Measurements from ENCODE around the gene CDYL.

CDYL gene, protein sequence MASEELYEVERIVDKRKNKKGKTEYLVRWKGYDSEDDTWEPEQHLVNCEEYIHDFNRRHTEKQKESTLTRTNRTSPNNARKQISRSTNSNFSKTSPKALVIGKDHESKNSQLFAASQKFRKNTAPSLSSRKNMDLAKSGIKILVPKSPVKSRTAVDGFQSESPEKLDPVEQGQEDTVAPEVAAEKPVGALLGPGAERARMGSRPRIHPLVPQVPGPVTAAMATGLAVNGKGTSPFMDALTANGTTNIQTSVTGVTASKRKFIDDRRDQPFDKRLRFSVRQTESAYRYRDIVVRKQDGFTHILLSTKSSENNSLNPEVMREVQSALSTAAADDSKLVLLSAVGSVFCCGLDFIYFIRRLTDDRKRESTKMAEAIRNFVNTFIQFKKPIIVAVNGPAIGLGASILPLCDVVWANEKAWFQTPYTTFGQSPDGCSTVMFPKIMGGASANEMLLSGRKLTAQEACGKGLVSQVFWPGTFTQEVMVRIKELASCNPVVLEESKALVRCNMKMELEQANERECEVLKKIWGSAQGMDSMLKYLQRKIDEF

DNA sequence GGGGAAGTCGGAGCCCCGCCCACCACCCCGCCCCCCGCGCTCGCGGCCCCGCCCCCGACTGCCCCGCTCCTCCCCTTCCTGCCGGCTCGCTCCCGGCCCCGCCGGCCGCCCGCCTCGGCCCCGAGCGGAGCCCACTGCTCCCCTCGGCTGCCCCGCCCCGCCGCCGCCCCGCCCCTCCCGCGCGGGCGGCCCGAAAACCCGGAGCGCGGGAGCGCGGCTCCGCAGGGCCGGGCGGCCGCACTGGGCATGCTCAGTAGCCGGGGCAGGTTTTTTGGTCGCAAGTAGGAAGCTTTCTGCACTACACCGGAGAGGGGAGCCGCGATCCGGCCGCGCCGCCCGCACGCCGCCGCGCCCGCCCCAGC lies at the start of gene CDYL:
Gene CDYL (plus strand): TSS at position 274 of the 362 bp plus-strand sequence. CDS start 380 bp downstream, outside the sequence.
- peak; percentile 90 to 94 for DNase-seq

DNA sequence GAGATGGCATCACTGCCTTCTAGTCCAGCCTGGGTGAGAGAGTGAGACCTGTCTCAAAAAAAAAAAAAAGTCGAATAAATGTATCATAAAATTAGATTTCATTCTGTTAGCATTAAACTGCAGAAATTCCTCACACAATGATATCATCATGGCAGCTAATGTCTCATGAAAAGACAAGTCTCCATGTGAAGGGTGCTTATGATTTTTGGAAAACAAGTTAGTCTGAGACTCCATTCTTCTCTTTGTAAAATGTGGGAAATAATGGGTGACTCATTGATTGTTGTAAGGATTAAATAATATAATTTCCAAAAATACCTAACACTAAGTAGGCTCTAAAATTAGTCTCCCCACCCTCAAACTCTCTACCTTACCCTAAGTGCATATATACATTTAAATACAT lies 49.6 kb upstream of the CDYL start:
- no peak for DNase-seq

DNA sequence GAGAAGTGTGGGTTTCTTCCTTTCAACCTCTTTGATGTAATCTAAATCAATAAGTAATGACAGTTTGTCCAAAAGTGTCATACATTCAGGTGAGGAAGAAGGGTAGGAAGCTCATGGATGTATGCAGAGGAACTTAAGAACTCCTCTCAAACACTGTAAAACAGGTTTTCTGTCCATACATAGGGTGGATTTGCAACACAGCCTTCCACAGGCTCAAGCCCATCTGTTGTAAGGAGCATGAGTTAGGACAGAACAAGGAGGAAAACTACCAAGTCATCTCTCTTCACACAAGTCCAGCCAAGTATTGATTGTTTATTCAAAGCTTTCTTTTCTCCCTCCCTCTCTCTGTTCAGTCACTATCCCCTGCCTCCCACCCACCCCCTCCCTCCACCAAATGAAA lies 49.0 kb upstream of the CDYL start:
- no peak for DNase-seq

DNA sequence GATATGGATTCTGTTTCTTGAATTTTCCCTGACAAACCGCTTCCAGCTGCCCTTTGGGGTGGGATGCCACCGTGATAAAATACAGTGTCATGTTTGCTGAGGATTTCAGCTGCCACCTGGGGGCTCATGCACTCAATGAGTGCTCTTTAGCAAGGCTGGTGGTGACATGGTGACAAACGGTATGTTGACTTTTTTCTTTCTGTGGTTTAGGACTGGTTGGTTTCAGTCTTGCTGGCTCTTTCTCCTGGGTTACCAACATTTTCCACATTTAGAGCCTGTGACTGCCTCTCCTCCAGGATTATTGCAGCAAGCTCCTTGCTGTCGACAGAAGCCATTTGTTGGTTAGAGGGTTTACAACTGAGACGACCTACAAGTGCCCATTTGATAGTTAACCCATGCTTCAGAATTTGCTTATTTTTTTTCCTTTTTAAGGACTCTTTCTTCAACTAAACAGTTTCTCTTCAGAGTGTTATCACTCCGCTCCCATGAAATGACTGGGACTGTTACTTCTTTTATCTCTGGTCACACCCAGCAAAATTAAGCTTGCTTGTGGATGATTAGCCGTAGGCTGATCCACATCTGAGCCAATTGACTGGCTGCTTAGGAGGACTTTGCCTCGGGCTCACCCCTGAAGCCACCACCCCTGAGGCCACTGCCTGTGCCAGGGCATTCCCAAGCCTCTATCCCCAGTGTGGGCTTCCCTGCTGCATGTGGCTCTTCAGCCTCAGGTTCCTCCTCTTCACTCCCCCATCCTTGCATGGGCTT lies 48.4 kb upstream of the CDYL start:
- DNase-seq, result peak in 1 of 2 donors; percentile 8

DNA sequence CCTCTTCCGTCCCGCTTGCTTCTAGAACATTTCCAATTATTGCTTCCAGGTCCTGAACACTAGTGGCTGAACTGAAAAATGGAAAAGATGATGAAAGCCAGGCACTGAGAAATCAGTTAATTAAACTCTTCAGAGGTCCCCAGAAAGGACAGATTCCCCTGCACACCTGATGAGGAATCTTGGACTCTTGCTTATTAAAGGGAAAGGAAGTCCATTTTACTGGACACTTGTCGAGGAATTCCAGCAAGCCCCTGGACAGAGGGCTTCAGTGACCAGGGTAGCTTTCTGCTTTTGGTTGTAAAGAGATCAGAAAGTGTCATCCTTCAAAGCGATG lies 47.8 kb upstream of the CDYL start:
- no peak for DNase-seq

DNA sequence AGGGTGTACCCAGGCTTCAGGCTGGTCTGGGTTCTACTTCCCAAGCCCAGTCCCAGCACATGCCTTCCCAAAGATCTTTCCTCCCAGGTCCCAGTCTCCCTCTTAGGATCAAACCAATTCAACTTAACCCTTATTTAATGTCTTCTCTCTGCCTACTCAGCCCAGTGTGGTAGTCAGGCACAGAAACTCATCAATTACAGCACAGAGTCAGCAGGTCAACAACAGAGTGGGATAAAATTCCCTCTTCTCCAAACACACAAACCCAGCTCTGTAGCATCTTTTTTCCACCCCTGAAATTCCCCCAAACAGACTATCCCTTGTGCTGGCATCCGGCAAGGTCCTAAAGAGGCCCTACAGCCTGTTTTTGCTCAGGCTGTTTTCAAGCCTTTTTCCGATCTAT lies 47.3 kb upstream of the CDYL start:
- no peak for DNase-seq

DNA sequence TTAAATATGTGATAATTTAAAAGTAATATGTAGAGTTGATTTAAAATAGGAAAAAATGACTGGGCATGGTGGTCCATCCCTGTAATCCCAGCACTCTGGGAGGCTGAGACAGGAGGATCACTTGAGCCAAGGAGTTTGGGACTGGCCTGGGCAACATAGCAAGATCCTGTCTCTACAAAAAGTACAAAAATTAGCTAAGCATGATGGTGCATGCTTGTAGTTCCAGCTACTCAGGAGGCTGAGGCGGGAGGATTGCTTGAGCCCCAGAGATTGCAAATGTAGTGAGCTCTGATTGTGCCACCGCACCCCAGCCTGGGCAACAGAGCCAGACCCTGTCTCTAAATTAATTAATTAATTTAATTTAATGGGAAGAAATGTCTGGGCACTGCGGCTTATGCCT lies 44.2 kb upstream of the CDYL start:
- no peak for DNase-seq

DNA sequence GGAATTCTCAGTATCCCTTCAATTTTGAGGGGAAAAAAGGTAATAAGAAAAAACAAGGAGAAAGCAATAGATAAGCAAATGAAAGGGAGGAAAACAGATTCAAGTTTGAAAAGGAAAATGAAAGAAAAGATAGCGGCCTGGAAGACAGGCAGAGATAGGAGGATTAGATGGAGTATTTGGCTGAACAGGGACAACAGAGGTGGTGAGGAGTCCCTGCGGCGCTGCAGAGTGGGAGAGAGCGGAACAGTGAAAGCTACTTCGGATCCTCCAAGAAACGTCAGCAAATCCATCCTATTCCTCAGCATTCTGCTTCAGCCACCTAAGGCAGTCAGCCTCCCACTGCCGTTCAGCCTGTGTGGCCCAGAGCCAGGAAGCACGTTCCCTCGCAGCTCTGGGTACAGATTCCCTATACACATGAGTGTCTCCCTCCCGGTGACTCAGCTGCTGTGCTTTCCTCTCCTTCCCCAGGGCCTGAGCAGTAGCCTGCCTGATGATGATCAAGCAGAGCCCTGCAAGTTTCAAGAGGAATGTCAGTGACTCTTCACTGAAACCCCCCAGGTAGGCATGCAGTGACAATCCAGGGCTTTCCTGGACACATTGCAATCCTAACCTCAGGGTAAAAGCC lies 43.4 kb upstream of the CDYL start:
- DNase-seq, result no peak

DNA sequence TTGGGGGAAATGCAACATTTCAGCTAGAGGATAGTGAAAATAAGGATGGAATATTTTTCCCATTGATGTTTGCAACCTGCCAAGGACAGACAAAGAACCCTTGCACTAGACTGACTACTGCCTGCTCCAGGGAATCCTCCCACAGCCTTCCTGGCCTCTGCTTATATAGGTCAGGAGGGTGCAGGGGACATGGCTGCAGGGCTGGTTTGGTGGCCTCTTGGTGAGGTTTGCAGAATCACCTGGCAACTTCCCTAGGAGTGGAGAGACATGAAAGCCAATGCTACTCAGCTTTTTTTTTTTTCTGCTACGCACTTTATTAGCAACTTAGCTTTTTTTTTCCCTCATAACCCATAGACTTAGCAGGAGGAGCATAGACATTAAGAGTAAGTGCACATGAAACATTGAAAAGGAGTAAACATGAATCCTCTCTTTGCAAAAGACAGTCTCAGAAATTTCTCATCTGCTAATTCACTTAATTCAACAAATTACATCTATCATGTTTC lies 39.8 kb upstream of the CDYL start:
- DNase-seq, result no peak

DNA sequence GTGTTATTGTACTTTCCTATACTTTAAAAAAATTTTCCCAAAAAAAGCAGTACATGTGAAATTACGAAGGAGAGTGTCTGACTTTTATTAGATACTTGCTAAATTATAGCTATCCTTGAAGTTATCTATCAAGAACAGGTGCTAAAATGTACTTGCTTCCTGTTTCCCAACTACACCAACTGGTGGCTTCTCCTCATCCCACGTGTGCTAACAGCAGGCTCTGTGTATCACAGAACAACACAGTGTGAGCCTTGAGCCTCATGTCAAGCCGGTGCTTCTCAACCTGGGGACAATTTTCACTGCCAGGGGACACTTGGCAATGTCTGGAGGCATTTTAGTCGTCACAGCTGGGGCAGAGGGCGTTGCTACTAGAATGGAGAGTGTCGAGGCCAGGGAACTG lies 36.2 kb upstream of the CDYL start:
- DNase-seq, result no peak

DNA sequence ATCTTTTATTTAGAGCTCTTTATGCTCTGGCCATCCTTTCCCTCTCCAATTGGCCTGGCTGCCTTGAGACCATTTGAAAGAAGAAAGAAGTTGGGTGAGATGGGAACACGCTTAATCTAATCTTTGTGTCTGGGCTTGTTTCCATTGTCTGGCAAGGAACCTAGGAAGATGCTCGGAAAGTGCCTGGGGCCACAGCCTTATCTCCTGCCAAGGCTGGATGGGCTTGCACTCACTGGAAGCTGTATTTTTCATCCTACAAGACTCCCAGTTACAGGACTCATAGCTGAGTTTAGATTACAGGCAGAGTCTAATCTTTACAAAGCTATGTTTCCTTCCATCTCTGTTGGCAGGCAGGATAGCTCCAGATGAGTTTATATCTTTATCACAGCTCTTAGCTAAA lies 33.1 kb upstream of the CDYL start:
- DNase-seq, result no peak

DNA sequence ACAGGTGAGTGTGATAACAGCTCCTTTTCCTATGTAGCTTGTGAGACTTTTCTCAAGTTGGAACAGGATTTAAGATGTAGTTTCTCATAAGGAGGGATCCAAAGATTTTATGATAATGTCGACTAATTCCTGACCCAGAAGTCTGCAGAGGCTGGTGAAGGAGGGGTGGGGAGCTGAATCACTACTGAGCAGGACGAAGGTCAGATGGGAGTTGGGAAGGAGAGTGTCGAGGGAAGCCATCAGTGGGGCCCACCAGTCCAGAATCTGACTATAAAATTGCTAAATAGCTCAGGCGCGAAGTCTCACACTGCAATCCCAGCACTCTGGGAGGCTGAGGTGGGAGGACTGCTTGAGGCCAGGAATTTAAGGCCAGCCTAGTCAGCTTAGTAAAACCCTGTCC lies 32.3 kb upstream of the CDYL start:
- DNase-seq, result no peak

DNA sequence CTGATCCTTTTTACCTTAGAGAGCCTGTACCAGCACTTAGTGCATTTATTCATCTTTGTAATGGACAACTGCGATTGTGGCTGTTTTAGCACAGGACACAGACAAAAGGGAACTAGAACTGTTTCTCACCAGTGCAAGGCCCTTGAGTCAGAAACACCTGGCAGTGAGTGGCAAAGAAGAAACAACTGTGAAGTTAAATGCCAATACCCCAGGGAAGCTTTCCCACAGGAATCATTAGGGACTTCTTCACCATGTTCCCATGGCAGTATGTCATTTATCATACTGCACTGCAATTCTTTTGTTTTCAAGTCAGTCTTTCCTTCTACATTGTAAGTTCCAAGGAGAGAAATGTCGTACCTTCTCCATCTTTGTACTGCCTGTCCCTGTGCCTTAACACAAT lies 28.6 kb upstream of the CDYL start:
- DNase-seq, result no peak

DNA sequence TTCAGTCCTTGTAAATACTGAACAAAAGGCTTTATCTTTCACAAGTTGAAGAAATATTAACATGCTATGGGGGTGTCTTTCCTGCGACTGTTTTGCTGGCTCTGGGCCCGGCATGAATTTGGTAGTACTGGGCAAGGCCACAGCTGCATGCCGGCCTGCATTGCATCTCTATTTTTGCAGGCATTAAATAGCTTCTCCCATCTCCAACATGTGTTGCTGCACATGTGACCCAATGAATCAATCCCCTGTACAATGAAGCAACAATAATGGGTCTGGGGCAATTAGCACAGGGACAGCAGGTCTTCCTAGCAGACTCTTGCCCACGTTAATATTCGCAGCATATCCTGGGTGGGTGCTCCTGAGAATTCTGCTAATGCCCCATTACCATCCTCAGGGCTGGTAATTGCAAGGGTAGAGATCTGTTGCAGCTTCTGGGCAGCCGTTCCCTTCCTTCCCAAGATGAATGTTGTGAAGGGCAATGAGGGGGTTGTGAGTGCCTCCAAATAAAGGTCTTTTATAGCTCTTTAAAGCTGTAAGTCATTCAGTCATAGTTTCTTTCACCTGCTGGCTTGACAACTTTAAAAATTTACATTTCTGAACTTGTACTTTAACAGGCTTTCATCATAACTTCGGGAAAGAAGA lies 24.3 kb upstream of the CDYL start:
- DNase-seq, result no peak

DNA sequence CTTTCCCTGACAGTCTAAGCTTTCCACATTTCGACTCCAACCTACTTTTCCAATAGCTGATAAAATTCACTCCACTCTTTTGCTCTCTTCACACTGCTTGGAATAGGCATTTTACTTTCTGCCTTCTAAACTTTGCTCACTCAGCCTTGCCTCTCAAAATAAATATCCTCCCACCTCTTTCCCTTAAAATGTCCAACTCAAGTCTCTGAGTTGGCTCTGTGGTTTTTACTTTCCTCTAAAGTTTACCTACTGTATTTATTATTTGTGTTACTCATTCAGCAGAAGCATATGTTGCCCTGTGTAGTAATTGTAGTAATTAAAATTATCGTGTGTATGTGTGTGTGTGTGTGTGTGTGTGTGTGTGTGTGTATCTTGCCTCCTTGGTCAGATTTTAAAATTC lies 20.0 kb upstream of the CDYL start:
- no peak for DNase-seq

DNA sequence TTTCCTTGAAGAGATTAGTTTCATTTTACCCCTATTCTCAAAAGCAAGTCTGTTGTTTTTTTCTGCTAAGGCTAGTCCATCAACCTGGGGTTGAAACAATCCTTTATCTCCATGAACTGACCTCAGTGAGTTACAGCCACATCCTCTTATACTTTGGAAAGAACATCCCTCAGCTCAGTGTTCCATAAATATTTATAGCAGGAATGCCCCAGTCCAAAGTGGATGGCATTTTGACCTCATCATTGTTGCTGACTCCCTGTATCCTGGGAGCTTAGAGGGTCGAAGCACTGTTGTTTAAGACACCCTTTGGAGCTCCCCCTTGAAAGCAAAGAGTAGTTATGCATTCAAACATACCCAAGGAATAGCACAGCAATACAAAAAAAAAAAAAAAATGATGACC lies 16.2 kb upstream of the CDYL start:
- DNase-seq, result no peak

DNA sequence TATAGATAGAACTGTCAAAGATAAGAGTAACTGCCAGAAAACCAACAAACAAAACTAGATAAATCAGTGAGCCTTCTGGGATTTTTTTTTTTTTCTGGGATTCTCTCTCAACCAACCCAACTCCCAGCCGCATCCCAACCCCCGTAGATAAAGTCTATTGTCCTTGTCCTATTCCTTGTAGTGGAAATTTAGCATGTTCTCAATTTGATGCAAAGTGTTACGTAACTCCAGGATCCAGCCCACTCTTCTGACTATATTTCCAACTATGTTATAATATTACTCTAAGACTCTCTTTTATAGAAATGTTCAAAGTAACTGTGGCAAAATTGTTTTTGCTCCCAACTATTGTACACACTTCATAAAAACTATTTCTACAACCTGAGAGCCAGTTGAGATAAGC lies 15.4 kb upstream of the CDYL start:
- DNase-seq, result no peak

DNA sequence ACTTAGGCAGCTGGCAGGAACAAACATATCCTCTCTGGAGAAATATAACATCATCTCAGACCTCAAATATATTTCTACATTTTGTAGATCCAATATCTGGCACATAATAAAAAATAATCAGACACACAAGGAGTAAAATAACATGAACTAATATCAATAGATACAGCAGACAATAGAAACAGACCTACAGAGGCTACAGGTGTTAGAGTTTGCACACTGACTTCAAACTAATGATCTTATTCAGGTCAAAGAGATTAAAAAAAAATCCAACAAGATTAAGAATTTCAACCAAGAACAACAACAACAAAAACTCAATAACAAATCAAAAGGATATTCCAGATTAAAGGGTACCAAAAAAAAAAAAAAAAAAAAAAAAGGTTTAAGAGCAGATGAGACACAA lies 13.9 kb upstream of the CDYL start:
- DNase-seq, result no peak

DNA sequence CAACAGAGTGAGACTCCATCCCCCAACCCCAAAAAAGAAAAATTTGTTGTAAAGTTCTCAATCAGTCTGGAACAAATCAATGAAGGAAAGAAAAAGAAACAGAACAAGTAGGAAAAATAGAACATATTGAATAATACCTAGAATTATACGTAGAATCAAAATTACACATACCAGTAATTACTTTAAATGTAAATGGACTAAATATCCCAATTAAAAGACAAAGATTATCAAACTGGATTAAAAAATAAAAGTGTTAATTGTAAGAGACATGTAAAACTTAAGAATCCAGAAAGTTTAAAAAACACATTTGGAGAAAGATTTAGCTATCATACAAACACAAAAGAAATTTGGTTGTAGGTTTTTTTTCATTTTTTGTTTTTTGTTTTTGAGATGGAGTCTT lies 12.3 kb upstream of the CDYL start:
- no peak for DNase-seq

DNA sequence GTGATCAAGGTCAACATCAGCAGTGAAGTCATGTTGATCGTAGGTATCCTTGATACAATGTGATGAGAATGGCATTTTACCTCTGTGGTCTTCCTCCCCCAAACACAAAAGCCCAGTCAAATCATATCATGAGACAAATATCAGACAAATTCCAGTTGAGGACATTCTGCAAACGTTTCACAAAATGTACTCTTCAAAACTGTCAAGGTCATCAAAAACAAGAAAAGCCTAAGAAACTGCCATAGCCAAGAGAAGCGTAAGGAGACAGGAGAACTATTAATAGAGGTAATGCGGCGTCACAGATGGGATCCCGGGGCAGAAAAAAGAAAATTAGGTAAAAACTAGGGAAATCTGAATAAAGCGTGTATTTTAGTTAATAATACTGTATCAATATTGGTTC lies 7.4 kb upstream of the CDYL start:
- no peak for DNase-seq

DNA sequence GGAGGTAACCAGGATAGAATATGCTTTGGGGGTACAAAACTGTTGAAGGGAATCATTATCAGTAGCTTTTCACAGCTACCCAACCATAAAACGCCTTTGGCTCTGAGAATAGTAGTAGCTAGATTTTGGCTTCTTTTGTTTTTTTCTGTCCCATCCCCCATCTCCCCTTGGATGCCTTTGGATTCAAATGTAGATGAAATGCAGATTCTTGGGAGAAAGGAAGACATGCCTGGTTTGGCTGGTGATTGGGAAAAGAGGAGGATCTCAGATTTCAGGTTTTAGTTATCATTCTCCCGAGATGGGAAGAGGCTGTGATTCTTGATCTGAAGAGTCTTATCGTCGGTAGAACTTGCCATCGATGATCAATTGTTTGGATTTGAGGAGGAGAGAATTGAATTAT lies 3.5 kb upstream of the CDYL start:
- no peak for DNase-seq

DNA sequence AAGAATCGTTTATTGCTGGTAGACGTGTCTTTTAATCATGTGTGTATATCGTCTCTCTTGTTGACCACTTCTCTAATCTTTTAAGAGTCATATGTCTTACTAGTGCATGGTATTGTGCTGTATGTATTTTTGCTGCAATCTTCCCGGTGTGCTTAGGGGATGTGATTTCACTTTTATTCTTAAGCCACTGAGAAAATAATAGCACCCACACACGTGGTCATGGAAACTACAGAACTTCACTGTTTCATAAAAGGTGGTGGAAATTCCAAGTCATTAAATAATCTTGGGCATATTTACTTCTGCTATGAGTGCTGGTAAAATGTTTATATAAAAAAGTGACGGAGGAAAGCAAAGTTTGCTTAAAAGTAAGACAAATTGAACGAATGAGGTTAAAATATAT lies 3.0 kb upstream of the CDYL start:
- no peak for DNase-seq

DNA sequence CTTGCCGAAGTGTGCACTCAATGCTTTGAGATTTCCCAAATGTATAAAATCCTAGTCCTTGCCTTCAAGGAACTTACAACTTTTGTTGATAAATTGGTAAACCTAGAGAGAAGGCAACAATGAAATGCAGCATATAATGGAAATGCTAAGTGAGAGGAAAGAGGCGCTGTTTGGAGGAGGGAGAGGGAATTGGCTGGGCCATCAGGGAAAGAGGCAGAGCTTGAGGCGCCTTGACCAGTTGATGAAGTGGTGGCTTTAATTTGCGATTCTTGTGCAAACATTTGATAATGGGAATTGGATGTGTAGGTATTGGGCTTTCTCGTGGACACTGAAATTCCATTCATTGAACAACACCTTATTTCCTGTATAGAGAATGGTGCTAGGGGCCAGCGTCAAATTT lies 1.9 kb upstream of the CDYL start:
- DNase-seq, result no peak
